DMS53 (cell line): ENCODE data around the gene DNASE1L1.
A peak's percentile ranks its signal among the peaks of the same experiment; 100 is the strongest.

Source experiments
- DNase-seq: peaks from one replicate; lab custom pipeline; 2025; lab: John Stamatoyannopoulos, UW

The DNASE1L1 gene

GRCh38 chrX:154382483-154383069 is 26.5 kb downstream of the DNASE1L1 start:
- no peak for DNase-seq

GRCh38 chrX:154381271-154381670 is 27.8 kb downstream of the DNASE1L1 start:
- DNase-seq, result no peak

GRCh38 chrX:154380787-154381186 is 28.3 kb downstream of the DNASE1L1 start:
- DNase-seq, result no peak

- DNase-seq, result peak; percentile 32
These were observed 28.9 kb downstream of the DNASE1L1 start for GRCh38 chrX:154380153-154380552.

- no peak for DNase-seq
These were observed 29.5 kb downstream of the DNASE1L1 start for GRCh38 chrX:154379569-154379951.

- DNase-seq, result peak; percentile 100
These were observed 30.1 kb downstream of the DNASE1L1 start, which contains the start of gene EMD for GRCh38 chrX:154378799-154379568. TSS of gene EMD (plus strand) at chrX:154379295. CDS start at chrX:154379485, 190 bp downstream.

- DNase-seq, result peak; percentile 79
These were observed 30.8 kb downstream of the DNASE1L1 start for GRCh38 chrX:154378059-154378798.

- DNase-seq, result no peak
These were observed 32.3 kb downstream of the DNASE1L1 start for GRCh38 chrX:154376774-154377173.

- no peak for DNase-seq
These were observed 33.9 kb downstream of the DNASE1L1 start for GRCh38 chrX:154375156-154375504.

GRCh38 chrX:154374313-154375155 is 34.5 kb downstream of the DNASE1L1 start, which contains the start of gene FLNA:
TSS of gene FLNA (minus strand) at chrX:154374634. CDS start at chrX:154371245, 3,389 bp downstream.
- DNase-seq, result peak; percentile 76

GRCh38 chrX:154373340-154374306 is 35.4 kb downstream of the DNASE1L1 start:
- DNase-seq, result peak; percentile 94

- peak; percentile 54 for DNase-seq
These were observed 36.4 kb downstream of the DNASE1L1 start for GRCh38 chrX:154372612-154373022.

GRCh38 chrX:154371789-154372300 is 37.2 kb downstream of the DNASE1L1 start:
- DNase-seq, result peak; percentile 53

GRCh38 chrX:154371017-154371788 is 37.9 kb downstream of the DNASE1L1 start:
- DNase-seq, result peak; percentile 92

GRCh38 chrX:154370300-154371016 is 38.6 kb downstream of the DNASE1L1 start:
- DNase-seq, result peak; percentile 66

- DNase-seq, result peak; percentile 52
These were observed 39.4 kb downstream of the DNASE1L1 start for GRCh38 chrX:154369449-154370299.

- peak; percentile 89 for DNase-seq
These were observed 40.2 kb downstream of the DNASE1L1 start for GRCh38 chrX:154368630-154369448.
